ENCODE results near the gene C1orf52.
"Not testable (repeated sequence)": the region's sequence is repeated elsewhere in the genome, so short reads cannot be mapped to it uniquely, and the experiment has no call there.

The C1orf52 gene

GRCh38 chr1:85268801-85269585 lies 9.5 kb upstream of the C1orf52 start:
- H3K27ac Mint-ChIP-seq = peak overlapping the region; percentile 31
- H3K4me3 Mint-ChIP-seq = no peak overlapping the region
- peaks cover 30% of the 10 kb centered on the region for H3K36me3 Mint-ChIP-seq
- ATAC-seq (ENCODE audit: low read depth) = no peak
- DNase-seq (ENCODE audit: low spot score in 2 of 2) = no peak
- H3K9me3 Mint-ChIP-seq = no peaks in the 10 kb centered on the region
- peaks cover 24% of the 10 kb centered on the region for H3K4me1 Mint-ChIP-seq
- H3K27me3 Mint-ChIP-seq = no peaks in the 10 kb centered on the region

- Mint-ChIP-seq H3K4me3 (no peak overlapping the region), H3K27me3 (no peaks in the 10 kb centered on the region), H3K36me3 (peaks cover 22% of the 10 kb centered on the region), H3K4me1 (peaks cover 13% of the 10 kb centered on the region), H3K27ac (no peak overlapping the region), H3K9me3 (no peaks in the 10 kb centered on the region)
- ATAC-seq (ENCODE audit: low read depth) (no peak), DNase-seq (ENCODE audit: low spot score in 2 of 2) (no peak)
Measured at GRCh38 chr1:85267313-85267712, 7.9 kb upstream of the C1orf52 start.

- Mint-ChIP-seq H3K4me3 (no peak overlapping the region), H3K9me3 (peaks cover 1% of the 10 kb centered on the region), H3K4me1 (peaks cover 9% of the 10 kb centered on the region), H3K27me3 (no peaks in the 10 kb centered on the region), H3K36me3 (peaks cover 19% of the 10 kb centered on the region), H3K27ac (no peak overlapping the region)
- ATAC-seq (ENCODE audit: low read depth) (no peak), DNase-seq (ENCODE audit: low spot score in 2 of 2) (no peak)
Measured at GRCh38 chr1:85264150-85264549, 4.7 kb upstream of the C1orf52 start.

GRCh38 chr1:85262985-85263384 lies 3.5 kb upstream of the C1orf52 start:
- Mint-ChIP-seq H3K36me3 (peaks cover 15% of the 10 kb centered on the region), H3K4me1 (peaks cover 16% of the 10 kb centered on the region), H3K4me3 (no peak overlapping the region), H3K9me3 (peaks cover 1% of the 10 kb centered on the region), H3K27me3 (no peaks in the 10 kb centered on the region), H3K27ac (no peak overlapping the region)
- DNase-seq (ENCODE audit: low spot score in 2 of 2) (no peak), ATAC-seq (ENCODE audit: low read depth) (no peak)

GRCh38 chr1:85259912-85260274 lies 431 bp upstream of the C1orf52 start:
- Mint-ChIP-seq H3K4me1 (peaks cover 23% of the 10 kb centered on the region), H3K36me3 (peaks cover 24% of the 10 kb centered on the region), H3K27ac (peak overlapping the region; percentile 88), H3K27me3 (no peaks in the 10 kb centered on the region), H3K9me3 (peaks cover 1% of the 10 kb centered on the region), H3K4me3 (peak overlapping the region; percentile 99)
- ATAC-seq (ENCODE audit: low read depth) = no peak
- no peak for DNase-seq (ENCODE audit: low spot score in 2 of 2)

GRCh38 chr1:85258536-85259117 lies 835 bp downstream of the C1orf52 start:
- H3K36me3 Mint-ChIP-seq = peaks cover 16% of the 10 kb centered on the region
- H3K9me3 Mint-ChIP-seq = peaks cover 1% of the 10 kb centered on the region
- peak overlapping the region; percentile 88 for H3K27ac Mint-ChIP-seq
- no peak for DNase-seq (ENCODE audit: low spot score in 2 of 2)
- peak overlapping the region; percentile 99 for H3K4me3 Mint-ChIP-seq
- peaks cover 24% of the 10 kb centered on the region for H3K4me1 Mint-ChIP-seq
- no peak for ATAC-seq (ENCODE audit: low read depth)
- no peaks in the 10 kb centered on the region for H3K27me3 Mint-ChIP-seq

- not testable (repeated sequence) for H3K9me3 Mint-ChIP-seq; DNase-seq (ENCODE audit: low spot score in 2 of 2); H3K27me3 Mint-ChIP-seq; ATAC-seq (ENCODE audit: low read depth); H3K4me1 Mint-ChIP-seq; H3K4me3 Mint-ChIP-seq; H3K27ac Mint-ChIP-seq
- peaks cover 20% of the 10 kb centered on the region for H3K36me3 Mint-ChIP-seq
Measured at GRCh38 chr1:85249042-85249441, 10.4 kb downstream of the C1orf52 start.

- Mint-ChIP-seq H3K27me3 (no peaks in the 10 kb centered on the region), H3K36me3 (peaks cover 13% of the 10 kb centered on the region), H3K27ac (no peak overlapping the region), H3K9me3 (peaks cover 2% of the 10 kb centered on the region), H3K4me3 (no peak overlapping the region), H3K4me1 (no peaks in the 10 kb centered on the region)
- ATAC-seq (ENCODE audit: low read depth) = no peak
- DNase-seq (ENCODE audit: low spot score in 2 of 2) = no peak
Measured at GRCh38 chr1:85245891-85246290, 13.6 kb downstream of the C1orf52 start.

- Mint-ChIP-seq H3K36me3 (peaks cover 11% of the 10 kb centered on the region), H3K9me3 (peaks cover 2% of the 10 kb centered on the region), H3K27me3 (no peaks in the 10 kb centered on the region), H3K4me3 (no peak overlapping the region), H3K27ac (no peak overlapping the region), H3K4me1 (no peaks in the 10 kb centered on the region)
- no peak for DNase-seq (ENCODE audit: low spot score in 2 of 2)
- ATAC-seq (ENCODE audit: low read depth) = no peak
Measured at GRCh38 chr1:85245456-85245855, 14.0 kb downstream of the C1orf52 start.

- ATAC-seq (ENCODE audit: low read depth) (no peak), DNase-seq (ENCODE audit: low spot score in 2 of 2) (no peak)
- Mint-ChIP-seq H3K27ac (no peak overlapping the region), H3K4me3 (no peak overlapping the region), H3K4me1 (no peaks in the 10 kb centered on the region), H3K36me3 (peaks cover 2% of the 10 kb centered on the region), H3K27me3 (no peaks in the 10 kb centered on the region), H3K9me3 (peaks cover 2% of the 10 kb centered on the region)
Measured at GRCh38 chr1:85244271-85245061, 15.0 kb downstream of the C1orf52 start.

- DNase-seq (ENCODE audit: low spot score in 2 of 2) (no peak), ATAC-seq (ENCODE audit: low read depth) (no peak)
- H3K36me3 Mint-ChIP-seq = no peaks in the 10 kb centered on the region
- no peak overlapping the region for H3K27ac Mint-ChIP-seq
- no peak overlapping the region for H3K4me3 Mint-ChIP-seq
- no peaks in the 10 kb centered on the region for H3K27me3 Mint-ChIP-seq
- no peaks in the 10 kb centered on the region for H3K4me1 Mint-ChIP-seq
- H3K9me3 Mint-ChIP-seq = no peaks in the 10 kb centered on the region
Measured at GRCh38 chr1:85243372-85243771, 16.1 kb downstream of the C1orf52 start.

GRCh38 chr1:85240643-85241042 lies 18.8 kb downstream of the C1orf52 start:
- Mint-ChIP-seq H3K27me3 (peaks cover 4% of the 10 kb centered on the region), H3K4me3 (no peak overlapping the region), H3K4me1 (no peaks in the 10 kb centered on the region), H3K9me3 (no peaks in the 10 kb centered on the region), H3K36me3 (no peaks in the 10 kb centered on the region), H3K27ac (no peak overlapping the region)
- DNase-seq (ENCODE audit: low spot score in 2 of 2) (no peak), ATAC-seq (ENCODE audit: low read depth) (no peak)

GRCh38 chr1:85240174-85240601 lies 19.3 kb downstream of the C1orf52 start:
- ATAC-seq (ENCODE audit: low read depth) (peak; percentile 34), DNase-seq (ENCODE audit: low spot score in 2 of 2) (no peak)
- H3K4me1 Mint-ChIP-seq = no peaks in the 10 kb centered on the region
- no peak overlapping the region for H3K27ac Mint-ChIP-seq
- H3K9me3 Mint-ChIP-seq = no peaks in the 10 kb centered on the region
- H3K36me3 Mint-ChIP-seq = no peaks in the 10 kb centered on the region
- no peak overlapping the region for H3K4me3 Mint-ChIP-seq
- H3K27me3 Mint-ChIP-seq = peaks cover 4% of the 10 kb centered on the region

GRCh38 chr1:85237613-85238012 lies 21.8 kb downstream of the C1orf52 start:
- Mint-ChIP-seq H3K36me3 (no peaks in the 10 kb centered on the region), H3K9me3 (no peaks in the 10 kb centered on the region), H3K4me3 (no peak overlapping the region), H3K4me1 (no peaks in the 10 kb centered on the region), H3K27me3 (peaks cover 4% of the 10 kb centered on the region), H3K27ac (no peak overlapping the region)
- ATAC-seq (ENCODE audit: low read depth) (no peak), DNase-seq (ENCODE audit: low spot score in 2 of 2) (no peak)
